HL-60 (cell line): ENCODE results near the gene ACOX2.
"Not testable (repeated sequence)": the region's sequence is repeated elsewhere in the genome, so short reads cannot be mapped to it uniquely, and the experiment has no call there.

Experiments
- DNase-seq, 2 experiments: peaks; one replicate each; pipeline ENCODE4 v3.0.0-alpha.2; 2010 to 2020; ENCODE audit warnings: low read depth in 1 of 2, low spot score in 1 of 2
- H3K27ac ChIP-seq: fragments of 250-450 bp; sonication (Bioruptor Pico); replicated peaks from 2 replicates; pipeline ENCODE4 v1.5.1; 2020; ENCODE audit warnings: mild to moderate bottlenecking, moderate library complexity
- H3K27me3 ChIP-seq: fragments of 250-450 bp; sonication (Bioruptor Pico); 2 replicates; pipeline ENCODE4 v1.5.1; 2021; ENCODE audit warnings: mild to moderate bottlenecking, moderate library complexity; ENCODE audit not compliant: insufficient read depth, poor library complexity, severe bottlenecking
- H3K4me3 ChIP-seq: replicated peaks from 2 replicates; pipeline ENCODE4 v1.5.1; 2011; ENCODE audit warnings: mild to moderate bottlenecking, control low read depth, low read length; ENCODE audit not compliant: insufficient read depth
- GABPA ChIP-seq: IDR thresholded peaks from 2 replicates; pipeline ENCODE4 v1.6.1; 2012; ENCODE audit warnings: low read depth
- POLR2AphosphoS5 ChIP-seq: IDR thresholded peaks from 2 replicates; pipeline ENCODE4 v1.6.1; 2012; ENCODE audit warnings: low read depth
- SPI1 ChIP-seq: IDR thresholded peaks from 2 replicates; pipeline ENCODE4 v1.6.1; 2012; ENCODE audit warnings: low read depth, mild to moderate bottlenecking, borderline replicate concordance
- TF ChIP-seq, protein P1 (sequence below): IDR thresholded peaks from 2 replicates; pipeline ENCODE4 v1.6.1; 2012; ENCODE audit warnings: low read depth; ENCODE audit not compliant: insufficient replicate concordance
- TF ChIP-seq, protein P2 (sequence below): IDR thresholded peaks from one replicate; pipeline ENCODE4 v1.5.1; 2011; ENCODE audit warnings: low read length, control low read depth, inconsistent platforms; ENCODE audit not compliant: insufficient read depth

ACOX2 gene

DNA sequence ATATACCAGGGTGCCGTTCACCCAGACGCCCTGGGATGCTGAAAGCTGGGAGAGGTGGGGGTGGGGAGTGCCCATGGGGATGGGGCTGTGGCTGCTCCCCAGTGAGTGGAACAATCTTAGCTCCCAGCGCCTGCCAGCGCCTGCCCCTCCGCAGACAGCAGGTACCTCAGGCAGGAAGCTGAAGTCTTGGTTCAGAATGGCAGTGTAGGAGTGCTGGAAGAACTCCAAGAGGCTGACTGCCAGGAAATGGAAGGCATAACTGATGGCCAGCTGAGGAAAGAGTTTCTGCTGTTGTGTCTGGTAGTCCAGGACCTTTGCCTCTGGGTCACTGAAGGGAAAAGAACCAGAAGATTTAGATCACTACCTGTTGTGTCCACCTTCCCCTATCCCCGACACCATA is 8.4 kb downstream of the ACOX2 start:
- no peak for DNase-seq
- TF ChIP-seq POLR2AphosphoS5 (no peak), SPI1 (no peak), GABPA (no peak)
- TF ChIP-seq, protein P1, sequence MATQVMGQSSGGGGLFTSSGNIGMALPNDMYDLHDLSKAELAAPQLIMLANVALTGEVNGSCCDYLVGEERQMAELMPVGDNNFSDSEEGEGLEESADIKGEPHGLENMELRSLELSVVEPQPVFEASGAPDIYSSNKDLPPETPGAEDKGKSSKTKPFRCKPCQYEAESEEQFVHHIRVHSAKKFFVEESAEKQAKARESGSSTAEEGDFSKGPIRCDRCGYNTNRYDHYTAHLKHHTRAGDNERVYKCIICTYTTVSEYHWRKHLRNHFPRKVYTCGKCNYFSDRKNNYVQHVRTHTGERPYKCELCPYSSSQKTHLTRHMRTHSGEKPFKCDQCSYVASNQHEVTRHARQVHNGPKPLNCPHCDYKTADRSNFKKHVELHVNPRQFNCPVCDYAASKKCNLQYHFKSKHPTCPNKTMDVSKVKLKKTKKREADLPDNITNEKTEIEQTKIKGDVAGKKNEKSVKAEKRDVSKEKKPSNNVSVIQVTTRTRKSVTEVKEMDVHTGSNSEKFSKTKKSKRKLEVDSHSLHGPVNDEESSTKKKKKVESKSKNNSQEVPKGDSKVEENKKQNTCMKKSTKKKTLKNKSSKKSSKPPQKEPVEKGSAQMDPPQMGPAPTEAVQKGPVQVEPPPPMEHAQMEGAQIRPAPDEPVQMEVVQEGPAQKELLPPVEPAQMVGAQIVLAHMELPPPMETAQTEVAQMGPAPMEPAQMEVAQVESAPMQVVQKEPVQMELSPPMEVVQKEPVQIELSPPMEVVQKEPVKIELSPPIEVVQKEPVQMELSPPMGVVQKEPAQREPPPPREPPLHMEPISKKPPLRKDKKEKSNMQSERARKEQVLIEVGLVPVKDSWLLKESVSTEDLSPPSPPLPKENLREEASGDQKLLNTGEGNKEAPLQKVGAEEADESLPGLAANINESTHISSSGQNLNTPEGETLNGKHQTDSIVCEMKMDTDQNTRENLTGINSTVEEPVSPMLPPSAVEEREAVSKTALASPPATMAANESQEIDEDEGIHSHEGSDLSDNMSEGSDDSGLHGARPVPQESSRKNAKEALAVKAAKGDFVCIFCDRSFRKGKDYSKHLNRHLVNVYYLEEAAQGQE: no peak
- TF ChIP-seq, protein P2, sequence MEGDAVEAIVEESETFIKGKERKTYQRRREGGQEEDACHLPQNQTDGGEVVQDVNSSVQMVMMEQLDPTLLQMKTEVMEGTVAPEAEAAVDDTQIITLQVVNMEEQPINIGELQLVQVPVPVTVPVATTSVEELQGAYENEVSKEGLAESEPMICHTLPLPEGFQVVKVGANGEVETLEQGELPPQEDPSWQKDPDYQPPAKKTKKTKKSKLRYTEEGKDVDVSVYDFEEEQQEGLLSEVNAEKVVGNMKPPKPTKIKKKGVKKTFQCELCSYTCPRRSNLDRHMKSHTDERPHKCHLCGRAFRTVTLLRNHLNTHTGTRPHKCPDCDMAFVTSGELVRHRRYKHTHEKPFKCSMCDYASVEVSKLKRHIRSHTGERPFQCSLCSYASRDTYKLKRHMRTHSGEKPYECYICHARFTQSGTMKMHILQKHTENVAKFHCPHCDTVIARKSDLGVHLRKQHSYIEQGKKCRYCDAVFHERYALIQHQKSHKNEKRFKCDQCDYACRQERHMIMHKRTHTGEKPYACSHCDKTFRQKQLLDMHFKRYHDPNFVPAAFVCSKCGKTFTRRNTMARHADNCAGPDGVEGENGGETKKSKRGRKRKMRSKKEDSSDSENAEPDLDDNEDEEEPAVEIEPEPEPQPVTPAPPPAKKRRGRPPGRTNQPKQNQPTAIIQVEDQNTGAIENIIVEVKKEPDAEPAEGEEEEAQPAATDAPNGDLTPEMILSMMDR: no peak
- Histone ChIP-seq H3K27me3 (no peaks in the 10 kb centered on the region), H3K4me3 (no peak overlapping the region), H3K27ac (no peak overlapping the region)

GRCh38 chr3:58527440-58527839 is 9.6 kb downstream of the ACOX2 start:
- DNase-seq, H3K4me3 ChIP-seq, H3K27me3 ChIP-seq, H3K27ac ChIP-seq: not testable (repeated sequence)

DNA sequence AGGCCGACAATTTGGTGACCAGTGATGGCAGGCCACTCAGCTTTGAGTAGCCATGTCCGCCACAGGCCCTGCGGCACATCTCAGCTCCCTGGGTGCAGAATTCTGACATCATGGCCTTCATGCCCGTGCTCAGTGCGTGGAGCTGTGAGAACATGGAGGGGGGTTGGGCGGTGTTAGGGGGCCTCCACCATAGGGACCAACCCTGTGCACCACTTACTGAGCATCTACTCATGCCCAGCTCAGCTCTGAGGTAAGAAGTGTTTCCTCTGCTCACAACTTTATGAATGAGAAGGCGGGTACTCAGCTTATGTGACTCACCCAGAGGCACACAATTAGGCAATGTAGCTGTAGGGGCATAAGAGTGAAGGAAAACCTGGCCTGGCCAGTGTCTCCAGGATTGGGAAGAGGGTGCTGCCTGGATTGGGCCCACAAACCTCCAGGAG is 10.5 kb downstream of the ACOX2 start:
- Histone ChIP-seq H3K27ac (no peak overlapping the region), H3K27me3 (no peaks in the 10 kb centered on the region), H3K4me3 (no peak overlapping the region)
- TF ChIP-seq SPI1 (no peak), GABPA (no peak), POLR2AphosphoS5 (no peak)
- TF ChIP-seq, protein P2: no peak
- TF ChIP-seq, protein P1: no peak
- peak; percentile 64 to 79 for DNase-seq

GRCh38 chr3:58524326-58524888 is 12.6 kb downstream of the ACOX2 start:
- TF ChIP-seq POLR2AphosphoS5 (no peak), GABPA (no peak), SPI1 (no peak)
- TF ChIP-seq, protein P1: no peak
- TF ChIP-seq, protein P2: no peak
- DNase-seq: no peak
- Histone ChIP-seq H3K27me3 (no peaks in the 10 kb centered on the region), H3K27ac (no peak overlapping the region), H3K4me3 (no peak overlapping the region)
